ENCODE data around the gene ZNF219. TPM values are rescaled to one million over a fixed set of nuclear protein-coding genes. Genes with fewer than 3 reads are reported as not detected.
A peak's percentile ranks its signal among the peaks of the same experiment; 100 is the strongest.

Gene ZNF219
- total and polyA plus RNA-seq, 2 of the 13 experiments (the other 11 are each of a cell fraction or from before 2014, with no cell fraction given), result 34.5 to 36.6 TPM

- peak; percentile 52; the same call in 1 of the 2 replicates for TF ChIP-seq IRF9 (CRISPR knock-in tag; IDR thresholded peaks at IDR 0.05; ENCODE audit: borderline replicate concordance)
- no peak for TF ChIP-seq ARNT (IDR thresholded peaks at IDR 0.05)
- 0 out of 2 replicates have a peak, but pooled peaks have one; percentile 34 for TF ChIP-seq ZSCAN31 (CRISPR knock-in tag; IDR thresholded peaks at IDR 0.05; ENCODE audit: low read depth)
- TF ChIP-seq AHDC1 (CRISPR knock-in tag; IDR thresholded peaks at IDR 0.05; ENCODE audit: borderline replicate concordance), result no peak
- no peak for TF ChIP-seq RCOR2 (CRISPR knock-in tag; IDR thresholded peaks at IDR 0.05)
- no peak for TF ChIP-seq ZBTB3 (CRISPR knock-in tag; IDR thresholded peaks at IDR 0.05; ENCODE audit: borderline replicate concordance, low read depth)
- TF ChIP-seq LCORL (IDR thresholded peaks at IDR 0.05), result no peak
- no peak for TF ChIP-seq LCORL (CRISPR knock-in tag; IDR thresholded peaks at IDR 0.05)
- TF ChIP-seq SAP130 (CRISPR knock-in tag; IDR thresholded peaks at IDR 0.05; ENCODE audit: low read depth), result no peak
- TF ChIP-seq ZBTB10 (CRISPR knock-in tag; IDR thresholded peaks at IDR 0.05; ENCODE audit: borderline replicate concordance), result no peak
- no peak for TF ChIP-seq KDM2A (CRISPR knock-in tag; IDR thresholded peaks at IDR 0.05; ENCODE audit: borderline replicate concordance, low read depth)
- no peak; the same call in 1 of the 2 replicates for TF ChIP-seq NCOA2 (CRISPR knock-in tag; IDR thresholded peaks at IDR 0.05)
- TF ChIP-seq SSRP1 (CRISPR knock-in tag; IDR thresholded peaks at IDR 0.05), result 0 out of 2 replicates have a peak, but pooled peaks have one; percentile 47
- no peak; the same call in 1 of the 2 replicates for TF ChIP-seq ZSCAN21 (CRISPR knock-in tag; IDR thresholded peaks at IDR 0.05; ENCODE audit: borderline replicate concordance)
- TF ChIP-seq ZFX (CRISPR knock-in tag; IDR thresholded peaks at IDR 0.05; ENCODE audit: low read depth), result no peak
- no peak for TF ChIP-seq ZZZ3 (CRISPR knock-in tag; IDR thresholded peaks at IDR 0.05; ENCODE audit: borderline replicate concordance)
- no peak for TF ChIP-seq ZIK1 (CRISPR knock-in tag; IDR thresholded peaks at IDR 0.05; ENCODE audit: borderline replicate concordance, low read depth)
- no peak for TF ChIP-seq SOX5 (CRISPR knock-in tag; IDR thresholded peaks at IDR 0.05; ENCODE audit: borderline replicate concordance)
Observed at GRCh38 chr14:21096978-21097635, 1.3 kb downstream of the ZNF219 start (continued).

Measured in HepG2 (cell line).